GM12878 (cell line): ENCODE results near the gene BORCS6. TPM values are rescaled to one million over a fixed set of nuclear protein-coding genes. Genes with fewer than 3 reads are reported as not detected.

Experiments
- ATAC-seq: fragments of 200-7000 bp; cut with Tn5 transposase; 3 replicates; pipeline ENCODE4 v1.9.1; 2020; ENCODE audit warnings: mild to moderate bottlenecking, moderate library complexity
- BruUV-seq: library from RNA; stranded (reverse); fragments of 400-500 nt; replicated peaks from 2 replicates; lab custom pipeline; 2021; lab: Mats Ljungman, UMichigan
- CTCF ChIA-PET: fragments of 300-600 bp; sonication (Branson Sonifier 250); formaldehyde crosslinking; extraction: SDS; loops from one replicate; lab custom pipeline; 2021; ENCODE audit warnings: inconsistent platforms; lab: Yijun Ruan, JAX
- POLR2A ChIA-PET: fragments of 350-600 bp; formaldehyde crosslinking; extraction: SDS; loops from one replicate; lab custom pipeline; 2021; ENCODE audit warnings: inconsistent platforms; lab: Charles Lee
- RAD21 ChIA-PET: fragments of 300-600 bp; sonication (Branson Sonifier 250); formaldehyde crosslinking; loops from one replicate; lab custom pipeline; 2023; ENCODE audit warnings: antibody characterized with exemption; ENCODE audit not compliant: unreplicated experiment; lab: Charles Lee
- SMC1A ChIA-PET: fragments of 300-600 bp; sonication (Branson Sonifier 250); formaldehyde crosslinking; loops from one replicate; lab custom pipeline; 2023; ENCODE audit not compliant: unreplicated experiment, uncharacterized antibody; lab: Charles Lee
- DNase-seq: peaks from one replicate; pipeline ENCODE4 v3.0.0-alpha.2; 2011; ENCODE audit warnings: low read depth, low spot score
- FAIRE-seq: peaks from 3 replicates; lab custom pipeline; 2011; peaks lifted over from hg19 to GRCh38; lab: Jason Lieb, UNC
- H2AFZ ChIP-seq: 2 replicates; pipeline ENCODE4 v1.6.0; 2011; ENCODE audit warnings: low read depth, low read length, control low read depth; ENCODE audit not compliant: control insufficient read depth
- H3K27ac ChIP-seq: 2 replicates; pipeline ENCODE4 v1.5.1; 2011; ENCODE audit warnings: control low read depth; ENCODE audit not compliant: control insufficient read depth, insufficient read depth
- H3K27me3 ChIP-seq, 2 experiments: replicated peaks in 1 of 2; 2 replicates each; pipeline versions ENCODE4 v1.6.0 to v1.6.1; 2011; ENCODE audit warnings: low read length in 1 of 2; ENCODE audit not compliant: control insufficient read depth in 2 of 2, insufficient read depth in 2 of 2
- H3K36me3 ChIP-seq, 2 experiments: 2 replicates each; pipeline ENCODE4 v1.5.1; 2011; ENCODE audit warnings: low read length in 1 of 2; ENCODE audit not compliant: control insufficient read depth in 2 of 2, insufficient read depth in 2 of 2
- H3K4me1 ChIP-seq: 2 replicates; pipeline ENCODE4 v1.6.1; 2011; ENCODE audit warnings: mild to moderate bottlenecking, low read length, moderate library complexity, mixed read lengths; ENCODE audit not compliant: control insufficient read depth, insufficient read depth
- H3K4me2 ChIP-seq: 2 replicates; pipeline ENCODE4 v1.6.0; 2011; ENCODE audit warnings: control low read depth; ENCODE audit not compliant: control insufficient read depth, insufficient read depth
- H3K4me3 ChIP-seq: fragments of 200-600 bp; sonication (generic); 2 replicates; pipeline ENCODE4 v1.5.1; 2016
- H3K79me2 ChIP-seq: 2 replicates; pipeline ENCODE4 v1.6.0; 2011; ENCODE audit warnings: low read length; ENCODE audit not compliant: control insufficient read depth, insufficient read depth
- H3K9ac ChIP-seq: 2 replicates; pipeline ENCODE4 v1.8.0; 2011; ENCODE audit warnings: low read length, control low read depth, mixed read lengths; ENCODE audit not compliant: control insufficient read depth, insufficient read depth
- H3K9me3 ChIP-seq: replicated peaks from 3 replicates; pipeline ENCODE4 v1.5.1; 2011; ENCODE audit warnings: mild to moderate bottlenecking, low read length; ENCODE audit not compliant: control insufficient read depth, insufficient read depth
- H4K20me1 ChIP-seq: 2 replicates; pipeline ENCODE4 v1.6.0; 2011; ENCODE audit not compliant: control insufficient read depth, insufficient read depth
- CBFB ChIP-seq: IDR thresholded peaks from 2 replicates; pipeline ENCODE4 v1.6.1; 2016; ENCODE audit warnings: antibody characterized with exemption, low read depth
- CBX3 ChIP-seq: fragments of 200-600 bp; sonication (generic); IDR thresholded peaks from 2 replicates; pipeline ENCODE4 v1.6.1; 2016; ENCODE audit warnings: low read depth, borderline replicate concordance
- CHD2 ChIP-seq: IDR thresholded peaks from 2 replicates; pipeline ENCODE4 v1.6.1; 2011; ENCODE audit warnings: low read depth, low read length, improper control_type of control experiment, borderline replicate concordance
- EGR1 ChIP-seq, 2 experiments: IDR thresholded peaks; 1 replicate in 1 of 2; 2 replicates in 1 of 2; pipeline ENCODE4 v1.6.1; 2011 to 2012; ENCODE audit warnings: low read depth in 2 of 2, low read length in 2 of 2, borderline replicate concordance in 1 of 2, mild to moderate bottlenecking in 1 of 2, moderate library complexity in 1 of 2
- FOS ChIP-seq: IDR thresholded peaks from 3 replicates; pipeline ENCODE4 v1.6.1; 2011; ENCODE audit warnings: borderline replicate concordance; ENCODE audit not compliant: insufficient read length; ENCODE audit errors: extremely low read depth
- FOXK2 ChIP-seq: fragments of 450-650 bp; IDR thresholded peaks from 2 replicates; pipeline ENCODE4 v1.6.1; 2017; ENCODE audit warnings: mild to moderate bottlenecking, moderate library complexity
- IKZF1 ChIP-seq: fragments of 450-650 bp; conservative IDR thresholded peaks from 2 replicates; pipeline ENCODE4 v1.6.1; 2017; ENCODE audit warnings: antibody characterized with exemption, mild to moderate bottlenecking
- PAX8 ChIP-seq: fragments of 450-650 bp; IDR thresholded peaks from 2 replicates; pipeline ENCODE4 v1.6.1; 2017; ENCODE audit warnings: mild to moderate bottlenecking, moderate library complexity
- RAD51 ChIP-seq: fragments of 450-650 bp; IDR thresholded peaks from 2 replicates; pipeline ENCODE4 v1.6.1; 2016; ENCODE audit warnings: moderate library complexity, mild to moderate bottlenecking, inconsistent platforms
- RELA ChIP-seq: fragments of 450-650 bp; IDR thresholded peaks from 2 replicates; pipeline ENCODE4 v1.8.0; 2014; ENCODE audit warnings: borderline replicate concordance; ENCODE audit not compliant: partially characterized antibody
- SMC3 ChIP-seq: IDR thresholded peaks from 2 replicates; pipeline ENCODE4 v1.6.1; 2011; ENCODE audit warnings: low read length, improper control_type of control experiment, borderline replicate concordance
- STAT3 ChIP-seq: IDR thresholded peaks from 2 replicates; pipeline ENCODE4 v1.6.1; 2011; ENCODE audit warnings: low read depth, low read length, improper control_type of control experiment
- TBL1XR1 ChIP-seq: IDR thresholded peaks from 2 replicates; pipeline ENCODE4 v1.6.1; 2012; ENCODE audit warnings: low read depth, low read length, improper control_type of control experiment
- ZZZ3 ChIP-seq: IDR thresholded peaks from 2 replicates; pipeline ENCODE4 v1.6.1; 2011; ENCODE audit warnings: low read depth; ENCODE audit not compliant: control insufficient read depth, insufficient read length
- WGBS: methylation state at CpG from one replicate; pipeline ENCODE4 v1.1.6; 2016; ENCODE audit warnings: low lambda C conversion rate; ENCODE audit not compliant: insufficient replicate concordance, insufficient coverage; ENCODE audit errors: missing lambda C conversion rate; 5-methylcytosine and 5-hydroxymethylcytosine counted together
- in situ Hi-C: fragments of 300-500 bp; cut with MboI; formaldehyde crosslinking; loops from 9 replicates; pipeline ENCODE4 v1.14.3; 2018; ENCODE audit warnings: mixed read lengths
- intact Hi-C: fragments of 100-400 bp; cut with micrococcal nuclease; formaldehyde crosslinking; loops from one replicate; pipeline ENCODE4 v1.14.2; 2022; ENCODE audit not compliant: unreplicated experiment
- polyA plus RNA-seq, 11 experiments: library from polyadenylated mRNA; depleted of rRNA in 4 of 11; unstranded in 6 of 11; stranded (reverse) in 5 of 11; fragments of >200 nt; fragmentation: Nextera tagmentation in 4 of 11; fragmentation: Illumina TruSeq in 1 of 11; extraction: Ambion mirVana in 4 of 11; extraction: Trizol in 1 of 11; gene quantifications; 1 replicate in 1 of 11; 2 replicates in 10 of 11; pipeline versions ENCODE4 v1.2.1 to v1.2.3, GENCODE V29; 2011 to 2016; ENCODE audit warnings: inconsistent platforms in 2 of 11, missing spikeins in 2 of 11, low read depth in 1 of 11
- total RNA-seq, 4 experiments: library from RNA; depleted of rRNA in 3 of 4; stranded (reverse); fragments of >200 nt in 3 of 4; fragmentation: Illumina TruSeq in 1 of 4; extraction: Trizol in 1 of 4; gene quantifications; 2 replicates each; pipeline versions ENCODE4 v1.2.1 to v1.2.3, GENCODE V29; 2013 to 2021
- TF ChIP-seq, protein P1 (sequence below): fragments of 450-650 bp; IDR thresholded peaks from 2 replicates; pipeline ENCODE4 v1.6.1; 2017; ENCODE audit warnings: mild to moderate bottlenecking
- TF ChIP-seq, protein P2 (sequence below): fragments of 450-650 bp; IDR thresholded peaks from 2 replicates; pipeline ENCODE4 v1.6.1; 2016; ENCODE audit warnings: mild to moderate bottlenecking
- TF ChIP-seq, protein P3 (sequence below): fragments of 450-650 bp; formaldehyde crosslinking; IDR thresholded peaks from 2 replicates; pipeline ENCODE4 v1.5.0; 2022; ENCODE audit warnings: mild to moderate bottlenecking, missing genetic modification characterization

Gene BORCS6
- total and polyA plus RNA-seq, 10 of the 15 experiments (the other 5 are each of a cell fraction or from before 2014, with no cell fraction given): 0.37 to 14.1 (median 6.7) TPM

DNA sequence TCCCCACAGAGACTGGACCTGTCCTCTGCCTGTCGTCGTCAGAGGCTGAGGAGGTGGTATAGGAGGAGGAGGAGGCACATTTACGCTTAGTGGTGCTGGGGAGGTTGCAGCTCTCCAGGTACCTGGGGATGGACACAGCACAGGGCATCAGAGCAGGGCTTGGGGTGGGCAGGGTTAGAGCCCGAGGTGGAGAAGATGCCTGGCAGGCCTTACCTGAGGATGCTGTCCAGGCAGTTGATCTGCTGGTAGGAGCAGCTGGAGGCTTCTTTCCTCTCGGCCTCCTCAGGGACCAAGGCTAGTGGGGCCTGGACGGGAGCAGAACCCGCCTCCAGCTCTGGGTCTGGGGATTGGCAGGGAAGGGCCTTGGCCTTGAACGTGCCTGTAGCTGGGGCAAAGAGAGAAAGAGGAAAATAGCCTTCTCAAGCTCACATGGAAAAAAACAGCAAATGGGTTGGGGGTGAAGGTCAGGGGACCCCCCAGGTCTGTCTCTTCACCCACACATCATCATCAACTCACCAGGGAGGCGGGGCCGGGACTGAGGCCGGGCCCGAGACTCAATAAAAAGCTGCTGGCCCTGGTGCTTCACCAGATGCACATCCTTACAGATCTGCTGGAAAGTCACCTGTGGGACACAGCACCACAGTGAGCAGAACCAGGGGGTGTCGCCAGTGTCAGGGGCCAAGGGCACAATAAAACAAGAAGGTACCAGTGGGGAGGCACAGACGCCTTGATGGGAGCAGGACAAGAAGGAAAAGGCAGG lies 43.4 kb downstream of the BORCS6 start:
- FAIRE-seq (no peak), ATAC-seq (no peak), DNase-seq (no peak)
- H3K4me1 ChIP-seq: peaks cover 8% of the 10 kb centered on the region
- no peak overlapping the region for H3K27ac ChIP-seq
- no peak overlapping the region for H2AFZ ChIP-seq
- no peak overlapping the region for H3K4me2 ChIP-seq
- no peak overlapping the region for H3K4me3 ChIP-seq
- RAD21 ChIA-PET: no interaction called here
- no peak overlapping the region for H3K9ac ChIP-seq
- no peaks in the 10 kb centered on the region for H3K9me3 ChIP-seq
- CTCF ChIA-PET: no interaction called here
- WGBS: 83% methylated on average over 14 of the region's 14 CpGs
- SMC1A ChIA-PET: no interaction called here
- no TSS peak for BruUV-seq
- in situ Hi-C loops: no loop called here
- POLR2A ChIA-PET: interaction anchor here (0.5 to 1.5 kb wide), 2 partner anchors 11 to 94 kb away, joined by 4 to 7 read pairs; no protein-coding TSS in a partner anchor
- H3K27me3 ChIP-seq: no peaks in the 10 kb centered on the region
- intact Hi-C loops: no loop called here
- H4K20me1 ChIP-seq: no peaks in the 10 kb centered on the region; the same call in 1 of the 2 replicates
- peaks cover 13% of the 10 kb centered on the region for H3K79me2 ChIP-seq
- H3K36me3 ChIP-seq: peaks cover 9 to 30% of the 10 kb centered on the region in 2 experiments
- no peak for TF ChIP-seq CBX3
- TF ChIP-seq EGR1 (IDR thresholded peaks at IDR 0.05; ENCODE audit: borderline replicate concordance in 1 of 2, low read depth in 2 of 2, low read length in 2 of 2): no peak
- TF ChIP-seq, protein P1, sequence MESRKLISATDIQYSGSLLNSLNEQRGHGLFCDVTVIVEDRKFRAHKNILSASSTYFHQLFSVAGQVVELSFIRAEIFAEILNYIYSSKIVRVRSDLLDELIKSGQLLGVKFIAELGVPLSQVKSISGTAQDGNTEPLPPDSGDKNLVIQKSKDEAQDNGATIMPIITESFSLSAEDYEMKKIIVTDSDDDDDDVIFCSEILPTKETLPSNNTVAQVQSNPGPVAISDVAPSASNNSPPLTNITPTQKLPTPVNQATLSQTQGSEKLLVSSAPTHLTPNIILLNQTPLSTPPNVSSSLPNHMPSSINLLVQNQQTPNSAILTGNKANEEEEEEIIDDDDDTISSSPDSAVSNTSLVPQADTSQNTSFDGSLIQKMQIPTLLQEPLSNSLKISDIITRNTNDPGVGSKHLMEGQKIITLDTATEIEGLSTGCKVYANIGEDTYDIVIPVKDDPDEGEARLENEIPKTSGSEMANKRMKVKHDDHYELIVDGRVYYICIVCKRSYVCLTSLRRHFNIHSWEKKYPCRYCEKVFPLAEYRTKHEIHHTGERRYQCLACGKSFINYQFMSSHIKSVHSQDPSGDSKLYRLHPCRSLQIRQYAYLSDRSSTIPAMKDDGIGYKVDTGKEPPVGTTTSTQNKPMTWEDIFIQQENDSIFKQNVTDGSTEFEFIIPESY: no peak
- TF ChIP-seq IKZF1: no peak
- TF ChIP-seq ZZZ3: no peak
- TF ChIP-seq SMC3: no peak
- TF ChIP-seq RAD51: no peak
- TF ChIP-seq TBL1XR1: no peak
- no peak for TF ChIP-seq CBFB
- no peak for TF ChIP-seq STAT3
- no peak for TF ChIP-seq FOXK2
- no peak for TF ChIP-seq RELA
- TF ChIP-seq FOS: no peak
- TF ChIP-seq, protein P2, sequence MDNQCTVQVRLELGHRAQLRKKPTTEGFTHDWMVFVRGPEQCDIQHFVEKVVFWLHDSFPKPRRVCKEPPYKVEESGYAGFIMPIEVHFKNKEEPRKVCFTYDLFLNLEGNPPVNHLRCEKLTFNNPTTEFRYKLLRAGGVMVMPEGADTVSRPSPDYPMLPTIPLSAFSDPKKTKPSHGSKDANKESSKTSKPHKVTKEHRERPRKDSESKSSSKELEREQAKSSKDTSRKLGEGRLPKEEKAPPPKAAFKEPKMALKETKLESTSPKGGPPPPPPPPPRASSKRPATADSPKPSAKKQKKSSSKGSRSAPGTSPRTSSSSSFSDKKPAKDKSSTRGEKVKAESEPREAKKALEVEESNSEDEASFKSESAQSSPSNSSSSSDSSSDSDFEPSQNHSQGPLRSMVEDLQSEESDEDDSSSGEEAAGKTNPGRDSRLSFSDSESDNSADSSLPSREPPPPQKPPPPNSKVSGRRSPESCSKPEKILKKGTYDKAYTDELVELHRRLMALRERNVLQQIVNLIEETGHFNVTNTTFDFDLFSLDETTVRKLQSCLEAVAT: no peak
- TF ChIP-seq, protein P3, sequence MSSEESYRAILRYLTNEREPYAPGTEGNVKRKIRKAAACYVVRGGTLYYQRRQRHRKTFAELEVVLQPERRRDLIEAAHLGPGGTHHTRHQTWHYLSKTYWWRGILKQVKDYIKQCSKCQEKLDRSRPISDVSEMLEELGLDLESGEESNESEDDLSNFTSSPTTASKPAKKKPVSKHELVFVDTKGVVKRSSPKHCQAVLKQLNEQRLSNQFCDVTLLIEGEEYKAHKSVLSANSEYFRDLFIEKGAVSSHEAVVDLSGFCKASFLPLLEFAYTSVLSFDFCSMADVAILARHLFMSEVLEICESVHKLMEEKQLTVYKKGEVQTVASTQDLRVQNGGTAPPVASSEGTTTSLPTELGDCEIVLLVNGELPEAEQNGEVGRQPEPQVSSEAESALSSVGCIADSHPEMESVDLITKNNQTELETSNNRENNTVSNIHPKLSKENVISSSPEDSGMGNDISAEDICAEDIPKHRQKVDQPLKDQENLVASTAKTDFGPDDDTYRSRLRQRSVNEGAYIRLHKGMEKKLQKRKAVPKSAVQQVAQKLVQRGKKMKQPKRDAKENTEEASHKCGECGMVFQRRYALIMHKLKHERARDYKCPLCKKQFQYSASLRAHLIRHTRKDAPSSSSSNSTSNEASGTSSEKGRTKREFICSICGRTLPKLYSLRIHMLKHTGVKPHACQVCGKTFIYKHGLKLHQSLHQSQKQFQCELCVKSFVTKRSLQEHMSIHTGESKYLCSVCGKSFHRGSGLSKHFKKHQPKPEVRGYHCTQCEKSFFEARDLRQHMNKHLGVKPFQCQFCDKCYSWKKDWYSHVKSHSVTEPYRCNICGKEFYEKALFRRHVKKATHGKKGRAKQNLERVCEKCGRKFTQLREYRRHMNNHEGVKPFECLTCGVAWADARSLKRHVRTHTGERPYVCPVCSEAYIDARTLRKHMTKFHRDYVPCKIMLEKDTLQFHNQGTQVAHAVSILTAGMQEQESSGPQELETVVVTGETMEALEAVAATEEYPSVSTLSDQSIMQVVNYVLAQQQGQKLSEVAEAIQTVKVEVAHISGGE (CRISPR knock-in tag): no peak
- TF ChIP-seq CHD2: no peak
- no peak for TF ChIP-seq PAX8
